GM12878 (cell line): Measurements from ENCODE around the gene LTA. TPM values are rescaled to one million over a fixed set of nuclear protein-coding genes. Genes with fewer than 3 reads are reported as not detected.

Experiments
- ATAC-seq: fragments of 200-7000 bp; cut with Tn5 transposase; 3 replicates; pipeline ENCODE4 v1.9.1; 2020; ENCODE audit warnings: mild to moderate bottlenecking, moderate library complexity
- BruUV-seq: library from RNA; stranded (reverse); fragments of 400-500 nt; replicated peaks from 2 replicates; lab custom pipeline; 2021; lab: Mats Ljungman, UMichigan
- CTCF ChIA-PET: fragments of 300-600 bp; sonication (Branson Sonifier 250); formaldehyde crosslinking; extraction: SDS; loops from one replicate; lab custom pipeline; 2021; ENCODE audit warnings: inconsistent platforms; lab: Yijun Ruan, JAX
- POLR2A ChIA-PET: fragments of 350-600 bp; formaldehyde crosslinking; extraction: SDS; loops from one replicate; lab custom pipeline; 2021; ENCODE audit warnings: inconsistent platforms; lab: Charles Lee
- RAD21 ChIA-PET: fragments of 300-600 bp; sonication (Branson Sonifier 250); formaldehyde crosslinking; loops from one replicate; lab custom pipeline; 2023; ENCODE audit warnings: antibody characterized with exemption; ENCODE audit not compliant: unreplicated experiment; lab: Charles Lee
- SMC1A ChIA-PET: fragments of 300-600 bp; sonication (Branson Sonifier 250); formaldehyde crosslinking; loops from one replicate; lab custom pipeline; 2023; ENCODE audit not compliant: unreplicated experiment, uncharacterized antibody; lab: Charles Lee
- DNase-seq: peaks from one replicate; pipeline ENCODE4 v3.0.0-alpha.2; 2011; ENCODE audit warnings: low read depth, low spot score
- FAIRE-seq: peaks from 3 replicates; lab custom pipeline; 2011; peaks lifted over from hg19 to GRCh38; lab: Jason Lieb, UNC
- H2AFZ ChIP-seq: 2 replicates; pipeline ENCODE4 v1.6.0; 2011; ENCODE audit warnings: low read depth, low read length, control low read depth; ENCODE audit not compliant: control insufficient read depth
- H3K27ac ChIP-seq: 2 replicates; pipeline ENCODE4 v1.5.1; 2011; ENCODE audit warnings: control low read depth; ENCODE audit not compliant: control insufficient read depth, insufficient read depth
- H3K27me3 ChIP-seq, 2 experiments: replicated peaks in 1 of 2; 2 replicates each; pipeline versions ENCODE4 v1.6.0 to v1.6.1; 2011; ENCODE audit warnings: low read length in 1 of 2; ENCODE audit not compliant: control insufficient read depth in 2 of 2, insufficient read depth in 2 of 2
- H3K36me3 ChIP-seq, 2 experiments: 2 replicates each; pipeline ENCODE4 v1.5.1; 2011; ENCODE audit warnings: low read length in 1 of 2; ENCODE audit not compliant: control insufficient read depth in 2 of 2, insufficient read depth in 2 of 2
- H3K4me1 ChIP-seq: 2 replicates; pipeline ENCODE4 v1.6.1; 2011; ENCODE audit warnings: mild to moderate bottlenecking, low read length, moderate library complexity, mixed read lengths; ENCODE audit not compliant: control insufficient read depth, insufficient read depth
- H3K4me2 ChIP-seq: 2 replicates; pipeline ENCODE4 v1.6.0; 2011; ENCODE audit warnings: control low read depth; ENCODE audit not compliant: control insufficient read depth, insufficient read depth
- H3K4me3 ChIP-seq: fragments of 200-600 bp; sonication (generic); 2 replicates; pipeline ENCODE4 v1.5.1; 2016
- H3K79me2 ChIP-seq: 2 replicates; pipeline ENCODE4 v1.6.0; 2011; ENCODE audit warnings: low read length; ENCODE audit not compliant: control insufficient read depth, insufficient read depth
- H3K9ac ChIP-seq: 2 replicates; pipeline ENCODE4 v1.8.0; 2011; ENCODE audit warnings: low read length, control low read depth, mixed read lengths; ENCODE audit not compliant: control insufficient read depth, insufficient read depth
- H3K9me3 ChIP-seq: replicated peaks from 3 replicates; pipeline ENCODE4 v1.5.1; 2011; ENCODE audit warnings: mild to moderate bottlenecking, low read length; ENCODE audit not compliant: control insufficient read depth, insufficient read depth
- H4K20me1 ChIP-seq: 2 replicates; pipeline ENCODE4 v1.6.0; 2011; ENCODE audit not compliant: control insufficient read depth, insufficient read depth
- ASH2L ChIP-seq: fragments of 300-600, 200-600 bp; sonication (generic); IDR thresholded peaks from 2 replicates; pipeline ENCODE4 v1.6.1; 2017; ENCODE audit warnings: low read depth, mild to moderate bottlenecking, borderline replicate concordance
- CBFB ChIP-seq: IDR thresholded peaks from 2 replicates; pipeline ENCODE4 v1.6.1; 2016; ENCODE audit warnings: antibody characterized with exemption, low read depth
- HDGF ChIP-seq: fragments of 450-650 bp; IDR thresholded peaks from 2 replicates; pipeline ENCODE4 v1.6.1; 2016; ENCODE audit warnings: antibody characterized with exemption
- JUND ChIP-seq: IDR thresholded peaks from 2 replicates; pipeline ENCODE4 v1.6.1; 2012; ENCODE audit warnings: low read depth, mild to moderate bottlenecking, low read length, improper control_type of control experiment, moderate library complexity
- NBN ChIP-seq: fragments of 450-650 bp; IDR thresholded peaks from 2 replicates; pipeline ENCODE4 v1.6.1; 2016
- POLR2AphosphoS2 ChIP-seq: IDR thresholded peaks from 2 replicates; pipeline ENCODE4 v1.6.1; 2011; ENCODE audit warnings: low read depth, mild to moderate bottlenecking, low read length, improper control_type of control experiment, moderate library complexity
- POU2F2 ChIP-seq: IDR thresholded peaks from 3 replicates; pipeline ENCODE4 v1.6.1; 2011; ENCODE audit warnings: low read depth, mild to moderate bottlenecking, low read length, borderline replicate concordance
- SMAD5 ChIP-seq: IDR thresholded peaks from 2 replicates; pipeline ENCODE4 v1.6.1; 2016; ENCODE audit warnings: antibody characterized with exemption, low read depth
- TBL1XR1 ChIP-seq: IDR thresholded peaks from 2 replicates; pipeline ENCODE4 v1.6.1; 2012; ENCODE audit warnings: low read depth, low read length, improper control_type of control experiment
- TCF7 ChIP-seq: IDR thresholded peaks from 2 replicates; pipeline ENCODE4 v1.6.1; 2014; ENCODE audit warnings: antibody characterized with exemption, borderline replicate concordance
- ZSCAN29 ChIP-seq: fragments of 450-650 bp; IDR thresholded peaks from 2 replicates; pipeline ENCODE4 v1.6.1; 2017; ENCODE audit warnings: mild to moderate bottlenecking, moderate library complexity
- WGBS: methylation state at CpG from one replicate; pipeline ENCODE4 v1.1.6; 2016; ENCODE audit warnings: low lambda C conversion rate; ENCODE audit not compliant: insufficient replicate concordance, insufficient coverage; ENCODE audit errors: missing lambda C conversion rate; 5-methylcytosine and 5-hydroxymethylcytosine counted together
- in situ Hi-C: fragments of 300-500 bp; cut with MboI; formaldehyde crosslinking; loops from 9 replicates; pipeline ENCODE4 v1.14.3; 2018; ENCODE audit warnings: mixed read lengths
- intact Hi-C: fragments of 100-400 bp; cut with micrococcal nuclease; formaldehyde crosslinking; loops from one replicate; pipeline ENCODE4 v1.14.2; 2022; ENCODE audit not compliant: unreplicated experiment
- polyA plus RNA-seq, 11 experiments: library from polyadenylated mRNA; depleted of rRNA in 4 of 11; unstranded in 6 of 11; stranded (reverse) in 5 of 11; fragments of >200 nt; fragmentation: Nextera tagmentation in 4 of 11; fragmentation: Illumina TruSeq in 1 of 11; extraction: Ambion mirVana in 4 of 11; extraction: Trizol in 1 of 11; gene quantifications; 1 replicate in 1 of 11; 2 replicates in 10 of 11; pipeline versions ENCODE4 v1.2.1 to v1.2.3, GENCODE V29; 2011 to 2016; ENCODE audit warnings: inconsistent platforms in 2 of 11, missing spikeins in 2 of 11, low read depth in 1 of 11
- total RNA-seq, 4 experiments: library from RNA; depleted of rRNA in 3 of 4; stranded (reverse); fragments of >200 nt in 3 of 4; fragmentation: Illumina TruSeq in 1 of 4; extraction: Trizol in 1 of 4; gene quantifications; 2 replicates each; pipeline versions ENCODE4 v1.2.1 to v1.2.3, GENCODE V29; 2013 to 2021
- TF ChIP-seq, protein P1 (sequence below): IDR thresholded peaks from 2 replicates; pipeline ENCODE4 v1.6.1; 2011; ENCODE audit warnings: borderline replicate concordance, low read depth, mild to moderate bottlenecking, moderate library complexity, mixed read lengths, low read length; ENCODE audit not compliant: insufficient read depth; ENCODE audit errors: extremely low read length
- TF ChIP-seq, protein P2 (sequence below): fragments of 450-650 bp; IDR thresholded peaks from 2 replicates; pipeline ENCODE4 v1.6.1; 2017; ENCODE audit warnings: mild to moderate bottlenecking, moderate library complexity
- TF ChIP-seq, protein P3 (sequence below): fragments of 450-650 bp; formaldehyde crosslinking; IDR thresholded peaks from 2 replicates; pipeline ENCODE4 v1.5.0; 2022; ENCODE audit warnings: mild to moderate bottlenecking, missing genetic modification characterization

LTA gene
- total and polyA plus RNA-seq, 10 of the 15 experiments (the other 5 are each of a cell fraction or from before 2014, with no cell fraction given) = 27.5 to 100 (median 75.1) TPM

DNA sequence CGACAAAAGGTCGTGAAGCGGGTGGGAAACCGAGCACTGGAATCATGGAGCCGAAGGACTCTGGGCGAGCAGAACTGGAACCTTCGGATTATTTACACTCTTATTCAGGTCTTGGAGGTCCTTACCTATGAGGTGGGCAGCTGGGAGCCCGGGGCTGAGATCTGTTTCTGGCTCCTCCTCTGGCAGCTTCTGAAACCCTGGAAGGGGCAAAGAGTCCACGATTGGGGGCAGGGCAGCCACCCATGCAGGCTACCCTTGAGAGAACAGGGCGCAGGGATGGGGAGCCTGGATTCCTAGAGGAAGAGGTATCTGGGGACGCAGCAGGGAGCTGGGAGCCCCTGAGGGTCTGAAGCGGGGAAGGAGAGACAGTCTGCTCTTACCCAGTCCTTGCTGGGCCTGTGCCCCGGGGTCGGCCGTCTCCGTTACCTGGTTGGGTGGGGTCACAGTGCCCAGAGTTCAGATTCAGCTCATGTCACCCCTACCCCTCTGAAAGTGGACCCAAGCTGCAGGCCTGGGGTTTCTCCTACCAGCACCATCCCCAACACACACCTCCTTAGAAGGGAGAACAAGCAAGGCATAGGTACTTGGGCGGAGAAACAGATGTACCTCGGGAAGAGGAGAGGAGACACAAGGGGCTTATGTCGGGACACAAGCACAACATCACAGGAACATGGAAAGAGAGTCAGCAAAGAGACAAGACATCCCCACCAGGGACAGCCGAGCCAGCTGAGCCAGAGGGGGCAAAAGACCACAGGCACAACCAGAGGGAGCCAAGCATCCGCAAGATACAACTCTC lies 9.5 kb downstream of the LTA start:
- peak; percentile 1; the same call in 1 of the 3 replicates for ATAC-seq
- TSS peak; percentile 79 for BruUV-seq
- H2AFZ ChIP-seq = peak overlapping the region; percentile 76; the same call in 1 of the 2 replicates
- H3K4me2 ChIP-seq = peak overlapping the region; percentile 95
- H3K27me3 ChIP-seq = no peaks in the 10 kb centered on the region
- peak overlapping the region; percentile 90 for H3K9ac ChIP-seq
- intact Hi-C loops = loop anchor here (2.0 kb wide), 2 partner anchors 23 to 31 kb away; no protein-coding TSS in a partner anchor
- ChIA-PET POLR2A (interaction anchor here (1.1 to 17.1 kb wide), 10 partner anchors 9 to 87 kb away, joined by 3 to 282 read pairs (median 6); partner anchors contain the start of genes ATP6V1G2, GPANK1, LTA and NCR3), SMC1A (interaction anchor here (1.2 to 45.5 kb wide), 6 partner anchors 6 to 248 kb away, joined by 3 to 1989 read pairs (median 32); partner anchors contain the start of genes ATP6V1G2, DDX39B, LTA and NCR3), RAD21 (interaction anchor here (1.0 to 17.5 kb wide), 9 partner anchors 7 to 249 kb away, joined by 3 to 620 read pairs (median 5); partner anchors contain the start of genes AIF1, ATP6V1G2, DDX39B and LTA), CTCF (interaction anchor here (0.7 to 31.0 kb wide), 9 partner anchors 8 to 379 kb away, joined by 3 to 2098 read pairs (median 5); partner anchors contain the start of genes ATP6V1G2, DDX39B, LST1 and LTA)
- H3K36me3 ChIP-seq = peaks cover 0 to 7% of the 10 kb centered on the region in 2 experiments; a peak in 2 of 4 replicates
- 2% methylated on average over 21 of the region's 21 CpGs for WGBS
- no peak for FAIRE-seq
- peaks cover 57% of the 10 kb centered on the region for H3K79me2 ChIP-seq
- H3K4me3 ChIP-seq = peak overlapping the region; percentile 93
- no peaks in the 10 kb centered on the region for H3K9me3 ChIP-seq
- no peak for DNase-seq
- no peaks in the 10 kb centered on the region for H4K20me1 ChIP-seq
- peak overlapping the region; percentile 91 for H3K27ac ChIP-seq
- in situ Hi-C loops = no loop called here
- peaks cover 48% of the 10 kb centered on the region for H3K4me1 ChIP-seq
- TF ChIP-seq HDGF = peak; percentile 59; the same call in 1 of the 2 replicates
- TF ChIP-seq, protein P1, sequence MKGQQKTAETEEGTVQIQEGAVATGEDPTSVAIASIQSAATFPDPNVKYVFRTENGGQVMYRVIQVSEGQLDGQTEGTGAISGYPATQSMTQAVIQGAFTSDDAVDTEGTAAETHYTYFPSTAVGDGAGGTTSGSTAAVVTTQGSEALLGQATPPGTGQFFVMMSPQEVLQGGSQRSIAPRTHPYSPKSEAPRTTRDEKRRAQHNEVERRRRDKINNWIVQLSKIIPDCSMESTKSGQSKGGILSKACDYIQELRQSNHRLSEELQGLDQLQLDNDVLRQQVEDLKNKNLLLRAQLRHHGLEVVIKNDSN = no peak
- no peak for TF ChIP-seq POU2F2
- 0 out of 2 replicates have a peak, but pooled peaks have one; percentile 13 for TF ChIP-seq POLR2AphosphoS2
- TF ChIP-seq SMAD5 = no peak
- TF ChIP-seq TCF7 = no peak
- no peak for TF ChIP-seq ZSCAN29
- TF ChIP-seq, protein P2, sequence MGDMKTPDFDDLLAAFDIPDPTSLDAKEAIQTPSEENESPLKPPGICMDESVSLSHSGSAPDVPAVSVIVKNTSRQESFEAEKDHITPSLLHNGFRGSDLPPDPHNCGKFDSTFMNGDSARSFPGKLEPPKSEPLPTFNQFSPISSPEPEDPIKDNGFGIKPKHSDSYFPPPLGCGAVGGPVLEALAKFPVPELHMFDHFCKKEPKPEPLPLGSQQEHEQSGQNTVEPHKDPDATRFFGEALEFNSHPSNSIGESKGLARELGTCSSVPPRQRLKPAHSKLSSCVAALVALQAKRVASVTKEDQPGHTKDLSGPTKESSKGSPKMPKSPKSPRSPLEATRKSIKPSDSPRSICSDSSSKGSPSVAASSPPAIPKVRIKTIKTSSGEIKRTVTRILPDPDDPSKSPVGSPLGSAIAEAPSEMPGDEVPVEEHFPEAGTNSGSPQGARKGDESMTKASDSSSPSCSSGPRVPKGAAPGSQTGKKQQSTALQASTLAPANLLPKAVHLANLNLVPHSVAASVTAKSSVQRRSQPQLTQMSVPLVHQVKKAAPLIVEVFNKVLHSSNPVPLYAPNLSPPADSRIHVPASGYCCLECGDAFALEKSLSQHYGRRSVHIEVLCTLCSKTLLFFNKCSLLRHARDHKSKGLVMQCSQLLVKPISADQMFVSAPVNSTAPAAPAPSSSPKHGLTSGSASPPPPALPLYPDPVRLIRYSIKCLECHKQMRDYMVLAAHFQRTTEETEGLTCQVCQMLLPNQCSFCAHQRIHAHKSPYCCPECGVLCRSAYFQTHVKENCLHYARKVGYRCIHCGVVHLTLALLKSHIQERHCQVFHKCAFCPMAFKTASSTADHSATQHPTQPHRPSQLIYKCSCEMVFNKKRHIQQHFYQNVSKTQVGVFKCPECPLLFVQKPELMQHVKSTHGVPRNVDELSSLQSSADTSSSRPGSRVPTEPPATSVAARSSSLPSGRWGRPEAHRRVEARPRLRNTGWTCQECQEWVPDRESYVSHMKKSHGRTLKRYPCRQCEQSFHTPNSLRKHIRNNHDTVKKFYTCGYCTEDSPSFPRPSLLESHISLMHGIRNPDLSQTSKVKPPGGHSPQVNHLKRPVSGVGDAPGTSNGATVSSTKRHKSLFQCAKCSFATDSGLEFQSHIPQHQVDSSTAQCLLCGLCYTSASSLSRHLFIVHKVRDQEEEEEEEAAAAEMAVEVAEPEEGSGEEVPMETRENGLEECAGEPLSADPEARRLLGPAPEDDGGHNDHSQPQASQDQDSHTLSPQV = no peak
- TF ChIP-seq, protein P3, sequence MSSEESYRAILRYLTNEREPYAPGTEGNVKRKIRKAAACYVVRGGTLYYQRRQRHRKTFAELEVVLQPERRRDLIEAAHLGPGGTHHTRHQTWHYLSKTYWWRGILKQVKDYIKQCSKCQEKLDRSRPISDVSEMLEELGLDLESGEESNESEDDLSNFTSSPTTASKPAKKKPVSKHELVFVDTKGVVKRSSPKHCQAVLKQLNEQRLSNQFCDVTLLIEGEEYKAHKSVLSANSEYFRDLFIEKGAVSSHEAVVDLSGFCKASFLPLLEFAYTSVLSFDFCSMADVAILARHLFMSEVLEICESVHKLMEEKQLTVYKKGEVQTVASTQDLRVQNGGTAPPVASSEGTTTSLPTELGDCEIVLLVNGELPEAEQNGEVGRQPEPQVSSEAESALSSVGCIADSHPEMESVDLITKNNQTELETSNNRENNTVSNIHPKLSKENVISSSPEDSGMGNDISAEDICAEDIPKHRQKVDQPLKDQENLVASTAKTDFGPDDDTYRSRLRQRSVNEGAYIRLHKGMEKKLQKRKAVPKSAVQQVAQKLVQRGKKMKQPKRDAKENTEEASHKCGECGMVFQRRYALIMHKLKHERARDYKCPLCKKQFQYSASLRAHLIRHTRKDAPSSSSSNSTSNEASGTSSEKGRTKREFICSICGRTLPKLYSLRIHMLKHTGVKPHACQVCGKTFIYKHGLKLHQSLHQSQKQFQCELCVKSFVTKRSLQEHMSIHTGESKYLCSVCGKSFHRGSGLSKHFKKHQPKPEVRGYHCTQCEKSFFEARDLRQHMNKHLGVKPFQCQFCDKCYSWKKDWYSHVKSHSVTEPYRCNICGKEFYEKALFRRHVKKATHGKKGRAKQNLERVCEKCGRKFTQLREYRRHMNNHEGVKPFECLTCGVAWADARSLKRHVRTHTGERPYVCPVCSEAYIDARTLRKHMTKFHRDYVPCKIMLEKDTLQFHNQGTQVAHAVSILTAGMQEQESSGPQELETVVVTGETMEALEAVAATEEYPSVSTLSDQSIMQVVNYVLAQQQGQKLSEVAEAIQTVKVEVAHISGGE (CRISPR knock-in tag) = no peak
- TF ChIP-seq JUND = no peak
- no peak for TF ChIP-seq CBFB
- TF ChIP-seq TBL1XR1 = no peak
- no peak for TF ChIP-seq ASH2L
- no peak for TF ChIP-seq NBN
